D341Med (cell line): Measurements from ENCODE around the gene SLC30A2.

Experiments
- DNase-seq: peaks from one replicate; pipeline ENCODE4 v3.0.0; 2012; ENCODE audit warnings: low spot score

SLC30A2 gene

DNA sequence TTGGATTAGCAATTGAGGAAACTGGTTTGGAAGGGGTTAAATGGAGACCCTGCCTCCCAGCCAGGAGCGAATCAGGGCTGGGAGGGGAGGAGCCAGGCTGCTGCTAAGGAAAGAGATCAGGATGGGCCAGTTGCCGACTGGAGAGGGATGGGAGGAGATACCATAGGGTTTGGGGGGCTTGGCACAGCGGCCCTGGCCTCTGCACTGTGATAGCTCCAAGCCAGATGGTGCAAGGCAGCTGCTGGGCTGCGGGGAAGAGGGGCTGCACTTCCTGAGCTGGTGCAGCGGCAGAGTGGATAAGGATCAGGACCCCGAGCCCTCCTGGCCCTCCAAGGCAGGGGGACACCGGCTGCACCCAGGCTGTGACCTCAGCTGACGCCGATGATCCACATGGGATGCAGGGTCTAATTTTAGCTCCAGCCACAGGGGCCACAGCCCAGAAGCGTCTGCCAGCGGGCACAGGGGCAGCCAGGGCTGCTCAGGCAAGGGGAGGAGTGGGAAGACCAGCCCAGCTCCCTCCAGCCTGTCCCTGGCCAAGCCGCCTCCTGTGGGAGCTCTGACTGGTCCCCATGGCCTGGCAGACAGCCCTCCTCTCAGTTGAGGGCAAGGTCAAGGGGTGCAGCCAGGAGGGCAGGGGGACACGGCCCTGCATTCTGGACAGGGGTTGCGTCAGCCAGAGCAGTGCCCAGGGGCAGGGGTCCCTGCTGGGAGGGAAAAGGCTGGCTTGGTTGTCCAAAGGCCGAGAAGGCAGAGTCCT lies 24.1 kb downstream of the SLC30A2 start, which contains the start of gene EXTL1:
EXTL1 (plus strand) TSS at position 129 of the 757 bp plus-strand sequence. CDS start 872 bp downstream, outside the sequence.
- DNase-seq = peak; percentile 70

DNA sequence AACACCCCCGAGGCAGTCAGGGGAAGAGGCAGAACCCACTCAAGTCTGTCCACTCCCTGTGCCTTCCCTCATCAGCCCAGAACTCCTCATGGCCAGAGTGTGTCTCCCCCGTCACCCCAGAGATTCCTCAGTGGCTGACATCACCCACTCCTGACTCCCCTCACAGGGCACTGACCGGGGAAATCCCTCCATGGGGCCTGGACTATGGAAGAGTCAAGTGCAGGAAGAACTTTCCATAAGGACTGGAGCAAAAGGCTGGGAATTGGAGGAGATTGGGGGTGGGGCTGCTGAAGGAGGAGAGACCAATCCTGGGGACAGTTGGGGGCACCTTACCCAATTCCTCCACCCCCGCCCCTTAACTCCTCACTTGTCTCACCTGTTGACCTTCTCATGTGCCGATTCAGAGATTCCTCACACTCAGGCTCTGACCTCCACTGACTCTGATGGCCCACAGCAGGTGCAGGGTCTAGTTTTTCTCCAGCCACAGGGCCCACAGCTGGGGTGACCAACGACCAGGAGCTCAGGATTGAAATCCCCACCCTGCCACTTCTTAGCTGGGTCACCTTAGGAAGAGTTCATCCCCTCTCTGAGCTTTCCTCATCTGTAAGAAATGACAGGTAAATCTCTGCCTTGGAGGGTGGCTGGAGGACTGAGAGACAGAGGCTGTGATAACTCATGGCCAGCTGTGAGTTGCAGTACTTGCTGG lies 24.8 kb downstream of the SLC30A2 start:
- DNase-seq = no peak

DNA sequence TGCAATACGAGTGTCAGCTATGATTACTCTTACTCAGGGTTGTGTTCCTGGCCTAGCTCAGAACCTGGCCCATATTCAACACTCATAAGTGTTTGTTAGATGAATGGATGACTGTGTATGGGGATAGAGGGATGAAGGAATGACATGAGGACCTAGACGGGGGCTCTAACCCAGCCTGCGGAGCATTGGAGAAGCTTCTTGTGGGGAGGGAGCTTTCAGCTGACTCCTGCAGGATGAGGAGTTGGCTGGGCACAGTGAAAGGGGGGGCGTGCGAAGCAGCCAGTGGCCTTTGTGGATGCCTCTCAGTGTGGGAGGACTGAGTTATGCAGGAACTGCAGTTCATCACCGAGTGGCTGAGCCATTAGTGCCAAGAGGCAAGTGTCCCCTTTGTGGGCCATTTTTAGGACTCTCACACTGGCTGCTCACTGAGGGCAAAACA lies 25.6 kb downstream of the SLC30A2 start:
- DNase-seq = no peak

DNA sequence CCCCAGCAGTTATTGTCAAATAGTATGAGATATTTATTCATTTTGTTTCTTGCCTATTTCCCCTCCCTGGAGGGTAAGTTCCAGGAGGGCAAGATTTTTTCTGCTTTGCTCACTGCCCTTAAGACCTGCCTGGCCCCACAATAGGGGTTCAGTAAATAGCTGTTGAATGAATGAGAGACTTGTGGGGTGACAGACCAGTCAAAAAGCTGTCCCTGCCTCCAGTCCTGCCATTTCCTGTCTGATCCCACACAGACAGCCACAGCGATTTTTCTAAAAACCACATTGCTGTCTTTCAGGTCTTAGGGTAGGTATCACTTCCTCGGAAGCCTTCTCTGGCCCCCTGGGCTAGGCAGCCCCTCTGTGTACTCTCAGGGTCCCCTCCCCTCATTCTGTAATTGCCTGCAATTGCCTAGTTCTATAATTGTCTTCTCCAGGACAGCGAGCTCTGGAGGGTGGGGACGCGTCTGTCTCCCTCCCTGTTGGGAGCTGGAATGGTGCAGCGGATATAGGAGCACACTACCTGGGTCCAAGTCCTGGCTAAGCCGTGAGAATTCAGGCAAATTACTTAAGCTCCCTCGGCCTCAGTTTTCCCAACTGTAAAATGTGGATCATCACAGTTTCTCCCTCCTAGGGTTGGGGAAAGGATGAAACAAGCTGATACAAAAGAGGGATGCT lies 26.1 kb downstream of the SLC30A2 start:
- no peak for DNase-seq

DNA sequence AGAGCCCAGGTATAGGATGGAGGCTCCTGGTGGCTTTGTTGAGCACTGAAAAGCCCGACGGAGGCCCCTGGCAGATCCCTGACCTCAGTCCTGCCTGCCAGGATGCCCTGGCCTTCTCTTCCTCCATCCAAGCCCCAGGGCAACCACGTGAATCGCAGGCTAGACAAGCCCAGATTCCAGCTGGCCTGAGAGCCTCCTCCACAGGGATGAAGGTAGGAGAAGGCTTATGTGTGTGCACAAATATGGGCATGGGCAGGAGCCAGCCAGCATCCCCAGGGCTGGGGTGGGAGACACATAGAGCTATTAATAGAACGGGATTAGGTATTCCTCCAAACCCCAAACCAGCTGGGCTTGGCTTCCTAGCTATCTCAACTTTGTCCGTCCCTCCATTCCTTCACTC lies 28.3 kb downstream of the SLC30A2 start:
- no peak for DNase-seq

DNA sequence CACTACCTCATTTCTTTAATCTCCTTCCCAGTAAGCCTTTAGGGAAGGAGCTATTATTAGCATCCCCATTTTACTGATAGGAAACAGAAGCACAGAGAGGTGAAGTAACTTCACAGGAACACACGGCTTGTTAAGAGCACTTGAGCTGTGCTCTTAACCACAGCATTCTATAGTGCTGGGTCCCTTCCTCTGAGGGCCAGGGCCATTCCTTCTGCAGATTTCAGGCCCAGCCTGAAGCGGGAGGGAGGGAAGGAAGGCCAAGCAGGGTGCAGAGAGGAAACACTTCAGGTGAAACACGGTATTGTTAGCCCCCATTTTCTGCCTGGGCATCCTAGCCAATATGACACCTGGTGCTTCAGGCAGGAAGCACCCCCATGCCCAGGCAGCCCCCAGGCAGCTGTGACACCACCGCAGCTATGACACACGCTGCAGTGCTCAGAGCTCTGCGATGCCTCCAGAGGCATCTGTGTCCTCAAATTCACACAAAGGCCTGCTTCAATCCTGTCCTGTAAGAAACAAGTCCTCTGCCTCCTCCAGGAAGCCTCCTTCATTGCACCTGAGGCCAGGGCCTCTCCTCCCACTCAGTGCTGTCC lies 28.9 kb downstream of the SLC30A2 start:
- DNase-seq = no peak

DNA sequence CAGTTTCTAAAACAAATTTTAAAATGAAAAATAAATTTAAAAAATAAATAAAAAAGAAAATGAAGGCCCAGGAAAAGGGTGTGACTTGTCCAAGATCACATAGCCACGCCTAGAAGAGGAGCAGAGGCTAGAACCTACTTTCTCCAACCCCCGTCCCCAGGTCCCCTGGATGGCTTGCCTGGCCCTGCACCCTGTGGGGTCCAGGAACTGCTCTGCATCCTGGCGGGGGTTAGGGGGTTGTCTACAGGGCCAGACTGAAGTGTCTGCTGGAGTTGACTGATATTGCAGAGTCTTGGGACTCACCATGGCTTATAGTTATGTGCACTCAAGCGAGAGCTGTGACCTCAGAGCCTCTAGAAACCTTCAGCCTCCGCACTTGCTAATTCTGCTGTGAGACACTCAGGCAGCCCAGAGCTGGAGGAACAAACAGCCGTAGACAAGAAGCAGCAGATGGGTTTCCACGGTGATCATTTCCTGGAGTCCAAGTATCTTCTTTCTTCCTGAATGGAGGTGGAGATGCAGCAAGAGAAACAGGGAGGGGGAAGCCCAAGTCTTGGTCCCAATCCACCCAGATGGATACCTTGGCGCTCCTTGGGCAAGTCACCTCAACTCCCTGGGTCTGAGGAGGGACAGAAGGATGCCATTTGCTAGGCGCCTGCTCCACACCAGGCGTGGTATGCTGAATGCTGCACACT lies 29.5 kb downstream of the SLC30A2 start:
- no peak for DNase-seq

DNA sequence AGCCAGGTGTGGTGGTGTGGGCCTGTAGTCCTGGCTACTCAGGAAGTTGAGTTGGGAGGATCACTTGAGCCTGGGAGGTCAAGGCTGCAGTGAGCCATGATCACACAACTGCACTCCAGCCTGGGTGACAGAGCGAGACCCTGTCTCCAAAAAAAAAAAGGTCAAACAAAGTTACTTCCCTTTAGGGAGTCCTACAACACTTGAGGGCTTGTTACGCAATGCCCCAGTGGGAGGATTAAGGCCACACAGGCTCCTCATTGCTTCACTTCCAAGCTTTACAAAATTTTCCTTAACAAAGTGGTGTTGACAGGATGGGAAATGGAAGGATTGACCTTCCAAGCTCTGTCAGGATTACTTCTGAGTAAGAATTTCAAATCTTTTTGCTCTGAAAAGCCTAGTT lies 30.6 kb downstream of the SLC30A2 start:
- DNase-seq = no peak

DNA sequence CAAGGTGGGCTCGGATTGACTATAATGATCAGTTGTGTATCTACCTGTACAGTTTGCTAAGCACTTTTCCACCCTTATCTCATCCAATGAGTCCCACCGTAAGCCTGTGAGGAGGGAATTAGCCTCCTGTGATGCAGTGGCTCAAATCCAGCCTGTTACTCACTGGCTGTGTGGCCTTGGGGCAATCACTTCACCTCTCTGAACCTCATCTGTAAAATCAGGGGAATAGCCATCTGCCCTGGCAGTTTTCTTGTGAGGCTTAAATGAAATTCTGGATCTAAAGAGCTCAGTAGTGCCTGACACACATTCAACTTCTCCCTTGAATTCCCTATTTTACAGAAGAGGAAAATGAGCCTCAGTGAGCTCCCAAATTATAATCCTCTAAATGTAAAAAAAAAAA lies 31.7 kb downstream of the SLC30A2 start:
- no peak for DNase-seq

DNA sequence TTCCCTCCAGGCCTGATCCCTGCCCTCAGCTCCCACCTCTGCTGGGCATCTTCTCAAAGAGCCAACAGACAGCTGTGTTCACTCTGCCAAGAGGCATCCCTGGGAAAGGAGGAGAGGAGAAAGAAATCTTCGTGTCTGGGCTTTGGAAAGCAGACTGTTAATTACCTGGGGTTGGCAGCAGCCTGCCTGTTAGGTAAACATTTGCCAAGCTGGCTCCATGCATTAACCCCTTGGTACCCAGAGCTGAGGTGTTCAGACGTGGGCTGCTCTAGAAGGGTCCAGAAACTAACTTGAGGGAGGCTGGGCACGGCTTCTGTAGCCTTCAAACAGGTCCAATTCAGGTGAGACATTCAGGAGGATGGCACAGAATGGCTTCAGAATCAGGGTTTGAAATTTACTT lies 33.1 kb downstream of the SLC30A2 start:
- DNase-seq = no peak

DNA sequence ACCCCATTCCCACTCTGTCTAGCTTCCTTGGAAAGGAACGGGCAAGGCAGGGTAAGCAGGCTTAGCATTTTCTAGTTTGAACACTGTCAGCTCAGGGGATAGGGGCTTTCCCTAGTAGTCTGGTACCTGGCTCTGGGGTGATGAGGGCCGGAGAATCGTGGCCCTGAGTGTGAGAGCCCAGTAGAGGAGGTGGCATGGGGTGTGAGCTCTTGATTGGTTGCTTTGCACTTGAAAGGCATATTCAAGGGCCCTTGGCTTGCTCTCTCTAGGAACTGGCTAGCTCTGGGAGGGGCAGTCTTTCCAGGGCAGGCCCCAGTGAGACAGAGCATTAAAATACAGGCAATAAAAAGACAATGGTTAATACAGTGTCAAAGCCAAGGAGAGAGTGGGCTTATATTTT lies 35.1 kb downstream of the SLC30A2 start:
- no peak for DNase-seq

DNA sequence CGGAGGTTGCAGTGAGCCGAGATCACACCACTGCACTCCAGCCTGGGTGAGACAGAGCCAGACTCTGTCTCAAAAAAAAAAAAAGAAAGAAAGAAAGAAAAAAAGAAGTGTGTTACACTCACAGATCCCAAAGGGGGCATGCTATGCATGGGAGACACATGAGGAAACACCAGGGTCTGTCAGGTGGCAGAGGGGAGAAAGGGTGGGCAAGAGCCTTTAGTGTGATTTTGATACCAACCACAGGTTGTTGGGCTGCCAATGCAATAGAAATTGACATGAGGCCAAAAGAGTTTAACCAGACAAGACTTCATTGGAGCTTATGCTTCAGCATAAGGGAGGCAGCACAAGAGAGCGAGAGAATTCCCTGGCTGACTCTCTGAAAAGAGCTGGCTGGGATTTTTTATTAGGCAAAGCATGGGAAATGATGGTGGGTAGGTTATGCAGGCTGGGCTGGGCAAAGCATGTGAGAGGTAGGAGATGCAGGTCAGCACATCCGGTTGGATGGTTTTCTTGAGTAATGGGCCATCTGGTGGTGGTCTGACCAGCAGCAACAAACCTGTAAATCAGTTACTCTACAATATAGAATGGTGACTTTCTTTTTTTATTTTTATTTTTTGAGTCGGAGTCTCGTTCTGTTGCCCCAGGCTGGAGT lies 36.0 kb downstream of the SLC30A2 start:
- DNase-seq = no peak

DNA sequence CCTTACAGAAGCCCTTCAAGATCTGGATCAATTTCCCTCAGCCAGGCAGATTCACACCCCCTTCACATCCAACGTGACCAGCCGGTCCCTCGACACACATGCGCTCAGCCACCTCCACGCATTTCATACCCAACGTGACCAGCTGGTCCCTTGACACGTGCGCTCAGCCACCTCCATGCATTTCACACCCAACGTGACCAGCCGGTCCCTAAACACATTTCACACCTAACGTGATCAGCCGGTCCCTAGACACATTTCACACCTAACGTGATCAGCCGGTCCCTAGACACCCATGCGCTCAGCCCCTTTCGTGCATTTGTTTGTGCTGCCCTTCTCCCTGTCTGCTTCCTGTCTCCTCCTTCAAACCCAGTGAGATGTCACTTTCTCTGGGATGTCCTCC lies 39.2 kb downstream of the SLC30A2 start:
- DNase-seq = no peak

DNA sequence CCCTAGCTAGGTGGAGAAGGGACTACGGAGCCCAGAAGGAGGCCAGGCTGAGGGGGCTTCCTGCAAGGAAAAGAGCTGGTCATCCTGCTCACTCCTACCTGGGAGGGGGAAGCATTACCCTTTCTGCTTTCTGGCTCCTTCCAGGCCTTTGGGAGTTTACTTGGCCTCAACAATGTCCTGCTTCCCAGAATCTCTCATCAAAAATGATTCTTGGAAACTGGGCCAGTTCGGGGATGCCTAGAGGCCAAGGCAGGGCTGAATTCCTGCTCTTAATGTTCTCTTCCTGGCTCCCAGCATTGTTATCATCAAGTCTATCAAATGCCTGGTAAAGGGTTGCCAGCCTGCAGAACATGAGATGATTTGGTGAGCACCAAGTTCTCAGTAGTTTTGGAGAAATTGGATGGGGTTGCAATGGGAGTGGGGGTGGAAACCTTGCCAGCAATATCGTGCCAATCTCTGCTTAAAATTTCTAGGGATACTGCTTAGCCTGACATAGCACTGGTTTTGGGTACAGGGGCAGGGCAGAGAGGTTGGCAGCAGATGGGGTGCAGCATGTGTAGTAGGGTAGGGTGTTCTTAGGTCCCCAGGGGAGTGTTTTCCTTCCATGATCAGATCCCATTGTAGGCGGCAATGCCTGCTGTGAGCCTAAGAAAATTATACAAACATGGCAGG lies 40.3 kb downstream of the SLC30A2 start:
- DNase-seq = no peak

DNA sequence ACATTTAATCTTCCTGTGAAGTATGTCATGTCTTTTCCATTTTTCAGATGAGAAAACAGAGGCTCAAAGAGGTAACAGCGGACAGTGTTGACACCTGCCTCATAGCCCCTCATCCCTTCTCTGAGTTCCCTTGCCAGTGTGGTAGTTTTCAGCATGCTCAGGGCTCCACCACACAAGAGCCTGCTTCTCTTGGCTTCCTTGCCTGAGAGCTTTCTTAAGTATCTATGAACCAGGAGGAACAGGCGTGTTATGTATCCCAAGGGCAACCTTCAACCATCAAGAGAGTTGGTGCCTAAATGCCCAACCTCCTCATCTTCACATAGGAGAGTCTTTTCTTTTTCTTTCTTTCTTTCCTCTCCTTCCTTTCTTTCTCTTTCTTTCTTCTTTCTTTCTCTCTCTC lies 42.2 kb downstream of the SLC30A2 start:
- no peak for DNase-seq

DNA sequence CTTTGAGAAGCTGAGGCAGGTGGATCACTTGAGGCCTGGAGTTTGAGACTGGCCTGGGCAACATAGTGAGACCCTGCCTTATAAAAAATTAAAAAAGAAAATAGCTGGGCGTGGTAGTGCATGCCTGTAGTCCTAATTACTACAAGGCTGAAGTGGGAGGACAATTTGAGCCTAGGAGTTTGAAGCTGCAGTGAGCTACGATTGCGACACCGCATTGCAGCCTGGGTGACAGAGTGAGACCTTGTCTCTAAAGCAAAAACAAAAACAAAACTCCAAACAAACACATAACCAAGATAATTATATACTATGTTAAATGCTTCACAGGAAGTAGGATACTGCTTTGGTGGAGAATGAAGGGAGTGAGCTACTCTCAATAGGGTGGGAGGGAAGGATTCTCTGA lies 42.7 kb downstream of the SLC30A2 start:
- no peak for DNase-seq

DNA sequence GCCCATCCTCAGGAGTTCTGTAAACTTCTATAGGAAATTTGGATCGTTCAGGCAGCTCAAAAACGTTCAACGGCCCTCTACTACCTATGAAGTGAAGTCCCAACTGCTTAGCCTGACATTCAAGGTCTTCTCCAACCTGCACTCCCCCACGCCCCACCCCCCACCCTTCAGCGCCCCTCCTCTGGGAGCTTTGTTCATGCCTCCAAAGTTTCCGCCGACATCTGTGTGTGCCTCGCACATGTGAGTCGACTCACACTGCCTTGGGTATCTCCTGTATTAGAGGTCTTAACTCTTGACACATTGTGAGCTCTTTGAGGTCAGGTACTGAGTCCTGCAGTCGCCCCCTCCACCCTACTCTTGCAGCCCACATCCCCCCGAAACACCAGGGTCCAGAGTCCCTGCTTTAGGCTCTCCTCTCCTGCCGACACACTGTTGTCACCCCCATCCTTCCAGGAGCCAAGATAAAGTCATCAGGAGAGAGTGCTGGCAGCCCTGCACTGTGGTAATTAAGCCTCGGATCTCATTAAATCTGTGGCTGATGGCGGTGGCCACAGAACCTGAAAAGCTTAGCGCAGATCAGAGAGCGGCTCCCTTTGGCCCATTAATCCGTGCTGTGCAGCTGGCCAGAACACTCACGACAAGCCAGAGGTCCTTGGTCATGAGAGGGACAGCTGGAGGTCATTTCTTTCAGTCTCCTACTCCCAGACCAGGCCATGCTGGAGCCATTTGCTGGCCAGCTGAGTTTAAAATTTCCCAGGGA lies 46.7 kb downstream of the SLC30A2 start:
- peak; percentile 51 for DNase-seq

DNA sequence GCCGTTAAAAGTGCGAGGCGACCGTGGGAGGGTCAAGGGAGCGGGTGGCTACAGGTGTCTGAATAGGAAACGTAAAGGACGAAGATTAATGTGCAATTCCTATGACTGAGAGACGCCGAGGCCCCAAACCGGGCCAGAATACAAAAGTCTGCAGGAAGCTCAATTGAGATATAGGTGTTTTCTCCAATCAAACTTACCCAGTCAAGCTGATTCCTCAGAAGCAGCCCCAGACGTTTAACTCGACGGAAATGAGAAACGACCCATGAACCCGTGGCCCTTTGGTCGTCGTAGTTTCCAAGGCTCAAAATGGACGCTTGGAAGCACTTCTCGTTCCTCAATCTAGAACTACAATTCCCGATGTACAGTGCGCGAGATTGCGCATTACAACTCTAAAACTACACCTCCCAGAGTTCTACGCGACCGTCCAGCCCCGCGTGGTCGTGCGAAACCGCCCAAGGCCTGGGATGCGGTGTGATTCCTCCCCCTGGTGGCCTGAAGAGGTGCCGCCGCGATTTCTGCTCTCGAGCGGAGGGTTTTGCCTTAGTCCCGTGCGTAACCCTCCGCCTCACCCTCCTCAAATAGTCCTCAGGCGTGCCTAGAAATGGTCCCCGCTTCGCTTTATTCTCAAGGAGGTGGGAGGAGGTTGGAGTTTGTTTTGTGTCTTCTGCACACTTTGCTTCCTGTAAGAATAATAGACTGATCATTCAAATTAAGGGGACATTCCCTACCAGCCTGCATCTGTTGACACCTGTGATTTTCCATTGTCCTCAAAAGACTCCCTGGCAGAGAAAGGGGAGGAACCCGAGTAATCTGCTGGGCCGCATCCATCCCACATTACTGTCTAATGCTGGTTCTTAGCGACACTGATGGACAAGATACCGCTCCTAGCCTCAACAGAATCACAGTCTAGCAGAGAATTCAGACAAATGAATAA lies 47.8 kb downstream of the SLC30A2 start, which contains the start of gene PAFAH2:
PAFAH2 (minus strand) TSS at position 236 of the 934 bp plus-strand sequence. CDS start 7,247 bp downstream, outside the sequence.
- peak; percentile 91 for DNase-seq
